GM13977 (cell line): ENCODE data around the gene PPP1R9A.

Experiments
- DNase-seq: peaks from one replicate; pipeline ENCODE4 v3.0.0; 2012; ENCODE audit warnings: low spot score
- in situ Hi-C: fragments of 300-500 bp; cut with MboI; formaldehyde crosslinking; loops from one replicate; pipeline ENCODE4 v1.12.0; 2022; ENCODE audit warnings: low sequenced_read_pairs, low pct_unique_long_range_greater_than_20kb, mixed read lengths, inconsistent platforms; ENCODE audit not compliant: unreplicated experiment
- TF ChIP-seq, protein P1 (sequence below): IDR thresholded peaks from 2 replicates; pipeline ENCODE4 v1.5.1; 2012; ENCODE audit warnings: mild to moderate bottlenecking, control low read depth; ENCODE audit not compliant: insufficient read depth; ENCODE audit errors: extremely low read depth, missing control alignments

PPP1R9A gene

DNA sequence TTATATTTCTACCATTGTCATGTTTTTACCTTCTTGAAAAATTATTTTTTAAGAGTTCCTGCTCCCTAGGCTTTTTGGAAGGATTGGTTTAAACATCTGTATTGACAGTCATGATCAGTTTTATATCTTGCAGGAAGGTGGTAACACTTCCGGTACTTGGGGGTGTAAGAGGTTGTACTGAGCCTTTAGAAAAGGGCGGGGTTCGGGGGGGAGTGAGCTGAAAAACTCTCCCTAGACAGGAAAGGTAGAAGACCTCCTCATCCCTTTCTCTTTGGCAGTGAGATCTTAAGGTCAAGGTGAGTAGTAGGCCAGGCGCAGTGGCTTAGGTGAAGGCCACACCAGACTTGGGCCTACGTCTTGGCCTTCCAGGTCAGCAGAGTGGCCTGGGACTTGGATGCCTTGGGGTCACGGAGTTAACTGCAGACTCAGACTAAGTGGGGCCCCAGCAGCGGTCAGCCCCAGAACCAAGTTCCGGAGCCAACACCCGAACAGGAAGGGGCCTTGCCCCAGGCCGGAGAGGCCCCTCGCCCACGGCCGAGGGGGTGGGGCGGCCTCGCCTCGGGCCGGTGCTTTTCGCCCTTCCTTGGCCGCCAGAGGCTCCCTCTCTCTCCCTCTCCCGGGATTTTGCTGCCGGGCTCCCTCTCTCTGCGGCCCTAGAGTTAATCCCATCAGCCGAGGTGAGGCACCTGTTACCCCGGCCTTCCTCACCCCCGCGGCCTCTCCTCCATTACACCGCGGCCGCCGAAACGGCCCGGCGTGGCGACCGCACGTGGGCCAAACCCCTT, at the start of gene PPP1R9A:
PPP1R9A (plus strand) TSS at position 569 of the 785 bp plus-strand sequence. CDS start 2,520 bp downstream, outside the sequence.
- TF ChIP-seq, protein P1, sequence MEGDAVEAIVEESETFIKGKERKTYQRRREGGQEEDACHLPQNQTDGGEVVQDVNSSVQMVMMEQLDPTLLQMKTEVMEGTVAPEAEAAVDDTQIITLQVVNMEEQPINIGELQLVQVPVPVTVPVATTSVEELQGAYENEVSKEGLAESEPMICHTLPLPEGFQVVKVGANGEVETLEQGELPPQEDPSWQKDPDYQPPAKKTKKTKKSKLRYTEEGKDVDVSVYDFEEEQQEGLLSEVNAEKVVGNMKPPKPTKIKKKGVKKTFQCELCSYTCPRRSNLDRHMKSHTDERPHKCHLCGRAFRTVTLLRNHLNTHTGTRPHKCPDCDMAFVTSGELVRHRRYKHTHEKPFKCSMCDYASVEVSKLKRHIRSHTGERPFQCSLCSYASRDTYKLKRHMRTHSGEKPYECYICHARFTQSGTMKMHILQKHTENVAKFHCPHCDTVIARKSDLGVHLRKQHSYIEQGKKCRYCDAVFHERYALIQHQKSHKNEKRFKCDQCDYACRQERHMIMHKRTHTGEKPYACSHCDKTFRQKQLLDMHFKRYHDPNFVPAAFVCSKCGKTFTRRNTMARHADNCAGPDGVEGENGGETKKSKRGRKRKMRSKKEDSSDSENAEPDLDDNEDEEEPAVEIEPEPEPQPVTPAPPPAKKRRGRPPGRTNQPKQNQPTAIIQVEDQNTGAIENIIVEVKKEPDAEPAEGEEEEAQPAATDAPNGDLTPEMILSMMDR = no peak
- in situ Hi-C loops = no loop called here
- no peak for DNase-seq

DNA sequence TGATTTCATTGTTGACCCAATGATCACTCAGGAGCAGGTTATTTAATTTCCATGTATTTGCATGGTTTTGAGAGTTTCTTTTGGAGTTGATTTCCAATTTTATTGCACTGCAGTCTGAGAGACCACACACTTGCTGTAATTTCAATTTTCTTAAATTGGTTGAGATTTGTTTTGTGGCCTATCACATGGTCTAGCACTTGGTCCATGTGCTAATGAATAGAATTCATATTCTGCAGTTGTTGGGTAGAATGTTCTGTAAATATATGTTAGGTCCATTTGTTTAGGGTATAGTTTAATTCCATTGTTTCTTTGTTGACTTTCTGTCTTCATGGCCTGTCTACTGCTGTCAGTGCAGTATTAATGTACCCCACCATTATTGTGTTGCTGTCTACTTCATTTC, 36.3 kb upstream of the PPP1R9A start:
- TF ChIP-seq, protein P1 = no peak
- DNase-seq = no peak
- in situ Hi-C loops = no loop called here

DNA sequence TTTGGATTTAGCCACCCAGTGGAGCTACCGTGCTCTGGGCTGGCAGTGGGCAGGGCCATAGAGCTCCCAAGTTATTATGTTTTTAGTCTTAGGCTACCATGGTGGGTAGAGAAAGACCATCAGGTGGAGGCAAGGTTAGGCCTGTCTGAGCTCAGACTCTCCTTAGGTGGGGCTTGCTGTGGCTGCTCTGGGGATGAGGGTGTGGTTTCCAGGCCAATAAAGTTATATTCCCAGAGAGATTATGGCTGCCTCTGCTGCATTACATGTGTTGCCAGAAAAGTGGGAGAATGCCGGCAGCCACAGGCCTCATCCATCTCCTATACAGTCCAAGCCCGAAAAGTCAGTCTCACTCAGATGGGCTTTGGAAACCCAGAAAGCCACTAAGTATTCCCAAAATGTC, 34.2 kb upstream of the PPP1R9A start:
- DNase-seq = no peak
- TF ChIP-seq, protein P1 = no peak
- in situ Hi-C loops = no loop called here

DNA sequence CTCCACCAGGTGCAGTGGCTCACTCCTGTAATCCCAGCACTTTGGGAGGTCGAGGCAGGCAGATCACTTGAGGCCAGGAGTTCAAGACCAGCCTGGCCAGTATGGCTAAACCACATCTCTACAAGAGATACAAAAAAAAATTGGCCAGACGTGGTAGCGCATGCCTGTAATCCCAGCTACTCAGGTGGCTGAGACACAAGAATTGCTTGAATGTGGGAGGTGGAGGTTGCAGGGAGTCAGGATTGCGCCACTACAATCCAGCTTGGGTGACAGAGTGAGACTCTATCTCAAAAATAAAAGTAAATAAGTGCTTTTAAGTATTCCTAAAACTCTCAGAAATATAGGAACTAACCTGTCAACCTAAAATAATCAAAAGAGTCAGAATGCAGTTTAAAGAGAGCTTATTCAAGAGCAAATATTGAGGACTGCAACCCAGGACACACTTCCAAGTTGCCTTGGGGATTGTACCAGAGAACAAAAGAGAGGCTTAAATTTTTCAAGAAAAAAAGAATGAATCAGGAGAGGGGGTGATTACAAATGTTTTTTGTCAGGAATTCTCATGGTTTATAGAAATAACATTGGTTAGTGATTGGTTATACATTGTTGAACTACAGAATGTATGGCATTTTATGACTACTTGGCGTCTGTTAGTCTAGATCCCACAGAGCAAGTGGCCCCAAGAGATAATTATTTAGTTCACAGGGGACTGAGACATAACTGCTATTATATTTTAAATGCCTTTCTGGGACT, 33.2 kb upstream of the PPP1R9A start:
- TF ChIP-seq, protein P1 = no peak
- in situ Hi-C loops = no loop called here
- no peak for DNase-seq

DNA sequence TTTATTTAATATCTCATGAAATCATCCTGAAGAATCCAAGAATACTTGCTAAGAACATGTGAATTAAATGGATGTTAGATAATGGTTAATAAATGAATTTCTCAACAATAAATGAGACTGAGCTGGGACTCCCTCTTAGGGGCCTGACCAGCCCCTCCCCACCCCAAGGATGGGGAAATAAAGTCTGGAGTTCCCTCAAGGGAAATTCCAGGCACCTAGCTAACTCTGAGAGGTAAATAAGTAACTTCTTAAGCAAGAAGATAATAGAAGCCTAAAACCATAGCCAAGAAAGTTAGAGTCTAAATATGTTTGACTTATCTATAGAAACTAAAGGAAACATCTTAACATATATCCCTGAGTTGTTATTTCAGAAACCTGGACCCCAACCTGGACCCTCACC, 32.2 kb upstream of the PPP1R9A start:
- no peak for DNase-seq
- TF ChIP-seq, protein P1 = no peak
- in situ Hi-C loops = no loop called here

DNA sequence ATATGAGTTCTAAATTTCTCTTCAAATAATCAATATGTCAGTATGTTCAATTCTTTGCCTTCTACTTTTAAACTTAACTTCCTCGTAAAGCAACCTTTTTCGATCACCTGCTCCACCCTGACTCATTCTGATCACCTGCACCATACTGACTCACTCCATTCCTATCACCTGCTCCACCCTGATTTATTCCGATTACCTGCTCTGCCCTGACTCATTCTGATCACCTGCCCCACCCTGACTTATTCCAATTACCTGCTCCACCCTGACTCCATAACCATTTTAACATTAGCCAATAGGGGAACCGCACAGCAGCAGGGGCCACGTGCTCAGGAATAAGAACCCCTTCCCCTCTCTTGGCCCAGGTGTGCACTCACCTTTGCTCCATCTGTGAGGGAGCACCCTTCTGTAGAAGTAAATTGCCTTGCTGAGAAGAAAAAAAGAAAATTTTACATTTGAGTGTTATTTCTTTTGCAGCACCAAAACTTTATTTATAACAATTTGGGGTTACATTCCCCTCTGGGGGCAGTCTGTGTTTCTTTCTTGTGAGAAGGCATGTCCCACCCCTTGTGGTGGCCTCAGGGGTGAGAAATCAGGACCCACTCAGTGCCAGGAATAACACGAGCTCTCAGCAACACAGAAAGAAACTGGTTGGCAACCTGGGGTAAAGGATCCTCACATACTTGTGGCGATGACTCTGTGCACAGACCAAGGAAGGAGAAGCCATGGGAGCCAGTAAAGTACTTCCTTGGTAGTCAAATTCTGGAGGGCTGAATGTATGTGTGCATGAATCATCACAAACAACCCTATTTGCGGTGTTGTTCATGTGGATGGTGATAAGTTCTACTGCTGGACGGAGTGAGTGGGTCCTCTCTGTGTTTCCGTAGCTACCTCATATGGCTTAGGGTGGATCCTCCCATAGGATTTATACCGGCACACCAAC, 29.4 kb upstream of the PPP1R9A start:
- in situ Hi-C loops = no loop called here
- DNase-seq = no peak

More for the DNA sequence above, 29.4 kb upstream of the PPP1R9A start:
- TF ChIP-seq, protein P1 = no peak
